Loucy (cell line): Measurements from ENCODE around the gene PLVAP.

Source experiments
- H2AFZ ChIP-seq: fragments of 200-600 bp; sonication (generic); 2 replicates; pipeline ENCODE4 v1.6.0; 2016; ENCODE audit warnings: antibody characterized with exemption, mild to moderate bottlenecking, low read length, moderate library complexity
- H3F3A ChIP-seq: fragments of 200-600 bp; 2 replicates; pipeline ENCODE4 v1.6.0; 2016; ENCODE audit warnings: antibody characterized with exemption, low read depth, mild to moderate bottlenecking
- H3K27me3 ChIP-seq: fragments of 200-600 bp; sonication (generic); 2 replicates; pipeline ENCODE4 v1.6.1; 2014; ENCODE audit warnings: low read length, mild to moderate bottlenecking; ENCODE audit not compliant: insufficient read depth, poor library complexity, severe bottlenecking
- H3K36me3 ChIP-seq: fragments of 200-600 bp; sonication (generic); 2 replicates; pipeline ENCODE4 v1.6.1; 2016; ENCODE audit warnings: low read length; ENCODE audit not compliant: insufficient read depth
- H3K4me1 ChIP-seq: fragments of 200-600 bp; sonication (generic); 2 replicates; pipeline ENCODE4 v1.5.1; 2014; ENCODE audit warnings: low read length, mild to moderate bottlenecking; ENCODE audit not compliant: insufficient read depth, poor library complexity, severe bottlenecking
- H3K4me2 ChIP-seq: fragments of 200-600 bp; sonication (generic); 2 replicates; pipeline ENCODE4 v1.6.0; 2014; ENCODE audit warnings: antibody characterized with exemption, low read length, low read depth, mild to moderate bottlenecking; ENCODE audit not compliant: poor library complexity, severe bottlenecking
- H3K4me3 ChIP-seq: fragments of 200-600 bp; sonication (generic); 2 replicates; pipeline ENCODE4 v1.5.1; 2014; ENCODE audit warnings: low read length, mild to moderate bottlenecking, mixed read lengths; ENCODE audit not compliant: poor library complexity, severe bottlenecking
- H3K79me2 ChIP-seq: fragments of 200-600 bp; sonication (generic); 2 replicates; pipeline ENCODE4 v1.6.1; 2014; ENCODE audit warnings: low read length; ENCODE audit not compliant: insufficient read depth
- H3K9ac ChIP-seq: fragments of 200-600 bp; sonication (generic); 2 replicates; pipeline ENCODE4 v1.6.0; 2014; ENCODE audit warnings: mild to moderate bottlenecking, low read depth, low read length, moderate library complexity; ENCODE audit not compliant: poor library complexity, severe bottlenecking
- H3K9me2 ChIP-seq: fragments of 200-600 bp; sonication (generic); replicated peaks from 2 replicates; pipeline ENCODE4 v1.6.1; 2016; ENCODE audit warnings: low read depth, low read length, mixed read lengths
- H3K9me3 ChIP-seq: fragments of 200-600 bp; sonication (generic); 2 replicates; pipeline ENCODE4 v1.6.1; 2014; ENCODE audit warnings: mild to moderate bottlenecking, antibody characterized with exemption, low read length, low read depth; ENCODE audit not compliant: insufficient read depth
- H4K20me1 ChIP-seq: fragments of 200-600 bp; sonication (generic); 2 replicates; pipeline ENCODE4 v1.6.0; 2014; ENCODE audit warnings: antibody characterized with exemption, low read length, mild to moderate bottlenecking; ENCODE audit not compliant: insufficient read depth, poor library complexity, severe bottlenecking
- EZH2phosphoT487 ChIP-seq: fragments of 200-600 bp; IDR thresholded peaks from 2 replicates; pipeline ENCODE4 v1.6.1; 2018; ENCODE audit warnings: antibody characterized with exemption, mild to moderate bottlenecking, moderate library complexity, borderline replicate concordance
- TF ChIP-seq, protein P1 (sequence below): fragments of 200-600 bp; sonication (generic); conservative IDR thresholded peaks from 2 replicates; pipeline ENCODE4 v1.5.1; 2014; ENCODE audit warnings: mild to moderate bottlenecking, antibody characterized with exemption, low read length

The PLVAP gene

DNA sequence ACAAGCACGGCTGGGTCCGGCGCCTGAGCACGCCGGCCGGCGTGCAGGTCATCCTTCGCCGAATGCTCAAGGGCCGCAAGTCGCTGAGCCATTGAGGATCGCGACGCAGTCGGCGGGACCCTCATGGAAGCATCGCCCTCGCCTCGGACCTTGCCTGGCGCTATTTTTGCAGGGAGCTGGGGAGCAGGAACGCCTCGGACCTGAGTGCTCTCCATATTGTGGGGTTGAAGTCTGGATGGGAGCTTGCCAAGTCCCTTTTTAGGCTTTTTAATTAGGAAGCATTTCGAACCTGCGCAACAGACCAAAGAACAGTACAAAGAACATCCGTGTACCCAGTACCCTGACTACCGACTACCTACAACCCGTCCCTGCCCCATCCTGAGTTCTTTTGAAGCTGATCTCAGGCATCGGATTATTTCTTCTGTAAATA is 70.8 kb downstream of the PLVAP start:
- Histone ChIP-seq H3F3A (peaks cover 9% of the 10 kb centered on the region; the same call in 1 of the 2 replicates), H3K9me3 (no peaks in the 10 kb centered on the region), H3K9ac (peak overlapping the region; percentile 95), H3K27me3 (peaks cover 4% of the 10 kb centered on the region), H3K9me2 (no peaks in the 10 kb centered on the region), H3K79me2 (peaks cover 53% of the 10 kb centered on the region), H3K4me2 (peak overlapping the region; percentile 89), H3K4me1 (peaks cover 40% of the 10 kb centered on the region), H4K20me1 (peaks cover 16% of the 10 kb centered on the region), H3K4me3 (peak overlapping the region; percentile 93), H3K36me3 (no peaks in the 10 kb centered on the region), H2AFZ (peak overlapping the region; percentile 89)
- TF ChIP-seq EZH2phosphoT487, result no peak
- TF ChIP-seq, protein P1, sequence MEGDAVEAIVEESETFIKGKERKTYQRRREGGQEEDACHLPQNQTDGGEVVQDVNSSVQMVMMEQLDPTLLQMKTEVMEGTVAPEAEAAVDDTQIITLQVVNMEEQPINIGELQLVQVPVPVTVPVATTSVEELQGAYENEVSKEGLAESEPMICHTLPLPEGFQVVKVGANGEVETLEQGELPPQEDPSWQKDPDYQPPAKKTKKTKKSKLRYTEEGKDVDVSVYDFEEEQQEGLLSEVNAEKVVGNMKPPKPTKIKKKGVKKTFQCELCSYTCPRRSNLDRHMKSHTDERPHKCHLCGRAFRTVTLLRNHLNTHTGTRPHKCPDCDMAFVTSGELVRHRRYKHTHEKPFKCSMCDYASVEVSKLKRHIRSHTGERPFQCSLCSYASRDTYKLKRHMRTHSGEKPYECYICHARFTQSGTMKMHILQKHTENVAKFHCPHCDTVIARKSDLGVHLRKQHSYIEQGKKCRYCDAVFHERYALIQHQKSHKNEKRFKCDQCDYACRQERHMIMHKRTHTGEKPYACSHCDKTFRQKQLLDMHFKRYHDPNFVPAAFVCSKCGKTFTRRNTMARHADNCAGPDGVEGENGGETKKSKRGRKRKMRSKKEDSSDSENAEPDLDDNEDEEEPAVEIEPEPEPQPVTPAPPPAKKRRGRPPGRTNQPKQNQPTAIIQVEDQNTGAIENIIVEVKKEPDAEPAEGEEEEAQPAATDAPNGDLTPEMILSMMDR, result no peak

- Histone ChIP-seq H3K79me2 (peaks cover 53% of the 10 kb centered on the region), H3K36me3 (no peaks in the 10 kb centered on the region), H2AFZ (peak within 1 kb of the TSS; percentile 89), H3K4me3 (peak within 1 kb of the TSS; percentile 93), H3K4me2 (peak within 1 kb of the TSS; percentile 89), H3K4me1 (peaks cover 37% of the 10 kb centered on the region), H3K27me3 (peaks cover 4% of the 10 kb centered on the region), H3K9me2 (no peaks in the 10 kb centered on the region), H3K9ac (peak within 1 kb of the TSS; percentile 95), H4K20me1 (peaks cover 13% of the 10 kb centered on the region), H3K9me3 (no peaks in the 10 kb centered on the region), H3F3A (peaks cover 9% of the 10 kb centered on the region; the same call in 1 of the 2 replicates)
- no peak for TF ChIP-seq EZH2phosphoT487
- TF ChIP-seq, protein P1, result peak; percentile 73
Measured at GRCh38 chr19:17305517-17306284, 71.4 kb downstream of the PLVAP start, which contains the start of gene MRPL34. MRPL34 (plus strand) TSS chr19:17305872; CDS start chr19:17305893, 21 bp downstream.

- Histone ChIP-seq H3K4me3 (peak overlapping the region; percentile 27), H3K4me2 (peak overlapping the region; percentile 40)
- TF ChIP-seq, protein P1, result no peak
- TF ChIP-seq EZH2phosphoT487, result no peak
Measured at GRCh38 chr19:17305216-17305516, 72.0 kb downstream of the PLVAP start.

More at GRCh38 chr19:17305216-17305516, 72.0 kb downstream of the PLVAP start:
- no peaks in the 10 kb centered on the region for H3K9me3 ChIP-seq
- peaks cover 48% of the 10 kb centered on the region for H3K79me2 ChIP-seq
- no peak overlapping the region for H2AFZ ChIP-seq
- H3K36me3 ChIP-seq, result no peaks in the 10 kb centered on the region
- H3K9ac ChIP-seq, result peak overlapping the region; percentile 49
- no peaks in the 10 kb centered on the region for H3K9me2 ChIP-seq
- peaks cover 7% of the 10 kb centered on the region for H4K20me1 ChIP-seq
- peaks cover 31% of the 10 kb centered on the region for H3K4me1 ChIP-seq
- peaks cover 9% of the 10 kb centered on the region; the same call in 1 of the 2 replicates for H3F3A ChIP-seq
- H3K27me3 ChIP-seq, result peaks cover 4% of the 10 kb centered on the region
